Cardiac septum (tissue), 1 donor: ENCODE measurements around the gene KRTAP10-7. TPM values are rescaled to one million over a fixed set of nuclear protein-coding genes. Genes with fewer than 3 reads are reported as not detected.
"Not testable (repeated sequence)": the region's sequence is repeated elsewhere in the genome, so short reads cannot be mapped to it uniquely, and the experiment has no call there.

Source experiments
- DNase-seq: peaks from one replicate; pipeline ENCODE4 v3.0.0-alpha.2; 2020; ENCODE audit warnings: low spot score
- intact Hi-C: fragments of 100-400 bp; cut with DNase I; formaldehyde crosslinking; loops from one replicate; pipeline ENCODE4 v1.14.0; 2022
- total RNA-seq: library from RNA; stranded (reverse); fragmentation: NEBNext Ultra II Directional; extraction: Animal tissue kit (Norgen Biotek cat#: 25700); gene quantifications from one replicate; pipeline ENCODE4 v1.2.1, GENCODE V29; 2021
- donor health status: DM: no; HTN: no; CAD: no.

The KRTAP10-7 gene
- total RNA-seq, 1 donor from 2014 or later: not detected

DNA sequence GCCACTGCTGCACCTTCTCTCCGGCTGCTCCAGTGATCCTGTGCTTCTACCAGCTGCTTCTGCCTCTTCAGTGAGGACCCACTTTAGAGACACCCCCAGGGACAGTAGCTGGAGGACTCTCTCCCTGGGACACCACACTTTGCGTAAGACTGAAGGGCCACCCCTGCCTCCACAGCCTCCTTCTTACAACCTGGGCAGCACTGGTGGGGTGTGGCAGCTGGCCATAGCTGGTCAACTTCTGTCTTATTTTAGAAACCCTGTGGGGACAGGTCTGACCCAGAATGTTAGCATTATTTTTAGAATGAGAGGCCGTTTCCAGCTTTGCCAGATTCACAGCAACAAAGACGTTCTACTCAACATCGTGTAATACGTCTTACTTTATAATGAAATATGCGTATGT lies 25.4 kb downstream of the KRTAP10-7 start:
- intact Hi-C loops: no loop called here
- no peak for DNase-seq

DNA sequence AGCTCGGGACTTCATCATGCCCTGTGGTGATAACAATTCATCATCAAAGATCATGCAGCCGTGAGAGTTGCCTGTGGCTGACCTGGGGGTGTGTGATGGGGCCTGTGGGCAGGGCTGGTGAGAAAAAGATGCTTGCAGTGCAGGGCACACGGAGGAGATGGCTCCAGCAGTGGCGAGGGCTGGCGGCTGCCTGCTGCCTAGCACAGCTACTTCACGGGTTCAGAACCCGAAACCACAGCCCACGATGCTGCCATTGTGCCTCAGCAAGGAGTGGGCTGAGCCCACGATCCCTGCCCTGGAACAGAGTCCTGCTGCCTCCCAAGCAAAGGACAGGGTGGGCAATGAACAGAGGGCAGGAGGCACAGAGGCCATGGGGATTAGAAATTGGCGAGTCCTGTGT lies 25.9 kb downstream of the KRTAP10-7 start:
- DNase-seq: no peak
- intact Hi-C loops: no loop called here

GRCh38 chr21:44626673-44627143 lies 26.3 kb downstream of the KRTAP10-7 start, which contains the start of gene KRTAP10-9:
KRTAP10-9 (plus strand) TSS chr21:44627093; CDS start chr21:44627172, 79 bp downstream.
- intact Hi-C loops: no loop called here
- DNase-seq: no peak

- intact Hi-C loops, DNase-seq: not testable (repeated sequence)
These were observed 26.9 kb downstream of the KRTAP10-7 start for GRCh38 chr21:44627181-44627822.

GRCh38 chr21:44627831-44628233 lies 27.4 kb downstream of the KRTAP10-7 start:
- intact Hi-C loops, DNase-seq: not testable (repeated sequence)

DNA sequence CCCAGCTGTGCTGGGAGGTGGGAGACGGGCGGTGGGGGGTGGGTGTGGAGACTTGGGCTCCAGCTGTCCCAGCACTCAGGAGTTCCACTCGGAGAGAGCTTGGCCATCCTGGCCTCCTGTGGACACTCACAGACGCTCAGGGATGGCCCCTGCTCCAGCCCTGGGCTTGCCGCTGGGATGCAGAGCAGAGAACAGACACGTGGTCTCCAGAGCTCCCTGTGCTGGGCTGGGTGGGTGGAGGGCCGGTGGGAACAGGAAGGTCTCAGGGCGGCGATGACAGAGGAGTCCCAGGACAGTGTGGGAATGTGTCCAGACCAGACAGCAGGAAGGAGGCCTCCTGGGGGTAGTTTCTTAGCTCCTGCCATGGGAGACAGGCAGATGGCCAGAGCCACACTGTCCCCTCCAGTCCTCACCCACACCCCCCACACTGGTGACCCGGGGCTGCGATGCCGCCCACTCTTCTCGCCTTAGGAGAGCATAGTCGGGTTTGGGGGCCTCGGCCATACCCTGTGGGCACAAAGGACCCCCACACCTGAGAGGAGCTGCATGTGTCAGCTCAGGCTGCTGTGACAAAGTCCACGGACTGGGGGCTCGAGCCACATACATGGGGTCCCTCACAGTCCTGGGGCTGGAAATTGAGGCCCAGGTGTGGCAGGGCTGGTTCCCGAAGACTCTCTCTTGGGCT lies 28.5 kb downstream of the KRTAP10-7 start:
- intact Hi-C loops: no loop called here
- DNase-seq: no peak

- no peak for DNase-seq
- intact Hi-C loops: no loop called here
These were observed 30.0 kb downstream of the KRTAP10-7 start for GRCh38 chr21:44630440-44630839.

DNA sequence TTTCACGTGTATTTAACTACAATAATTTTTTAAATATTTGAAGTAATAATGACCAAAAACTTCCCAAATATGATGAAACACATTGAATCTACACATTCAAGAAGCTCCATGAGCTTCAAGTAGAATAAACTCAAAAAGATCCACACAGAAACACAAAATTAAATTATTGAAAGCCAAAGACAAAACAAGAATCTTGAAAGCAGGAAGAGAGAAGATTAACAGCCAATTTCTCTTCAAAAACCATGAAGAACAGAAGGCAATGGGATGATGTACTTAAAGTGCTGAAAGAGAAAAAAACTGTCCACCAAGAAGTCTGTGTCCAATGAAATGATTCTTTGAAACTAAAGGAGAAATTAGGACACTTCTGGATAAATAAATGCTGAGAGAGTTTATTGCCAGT lies 31.7 kb downstream of the KRTAP10-7 start:
- no peak for DNase-seq
- intact Hi-C loops: no loop called here

DNA sequence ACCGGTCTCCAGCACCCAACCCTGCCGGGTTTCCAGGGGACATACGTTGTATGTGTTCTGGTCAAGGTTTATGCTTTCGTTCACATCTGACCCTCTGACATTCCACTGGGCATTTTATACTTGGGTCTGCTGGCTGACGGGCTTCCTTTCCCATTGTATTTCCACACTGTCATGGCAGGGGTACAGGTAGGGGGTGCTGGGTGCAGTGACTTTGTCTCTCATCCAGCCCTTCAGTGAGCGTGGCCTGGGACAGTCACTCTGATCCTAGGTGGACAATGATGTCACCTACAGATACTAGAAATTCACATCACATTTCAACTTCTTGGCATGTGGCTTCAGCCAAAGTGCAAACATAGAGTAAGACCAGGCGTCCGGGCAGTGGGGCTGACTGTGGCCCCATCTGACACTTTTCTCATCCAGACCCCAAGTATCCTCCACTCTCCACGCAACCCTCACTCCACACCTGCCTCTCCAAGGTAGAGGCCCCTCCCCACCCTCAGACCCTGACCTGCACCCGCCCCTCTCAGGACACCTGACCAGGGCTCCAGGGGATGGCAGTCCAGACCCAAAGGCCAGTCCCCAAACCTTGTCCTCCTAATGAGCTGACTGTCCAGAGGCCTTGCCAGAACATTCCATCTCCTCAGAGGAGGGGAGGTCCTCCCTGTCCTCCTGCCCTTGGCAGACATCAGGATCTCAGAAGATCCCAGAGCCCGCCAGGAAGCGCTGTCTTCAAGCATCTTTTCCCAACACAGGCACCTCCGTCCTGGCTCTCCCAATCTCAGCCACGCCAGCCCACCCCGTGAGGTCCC lies 36.0 kb downstream of the KRTAP10-7 start:
- intact Hi-C loops: no loop called here
- no peak for DNase-seq

DNA sequence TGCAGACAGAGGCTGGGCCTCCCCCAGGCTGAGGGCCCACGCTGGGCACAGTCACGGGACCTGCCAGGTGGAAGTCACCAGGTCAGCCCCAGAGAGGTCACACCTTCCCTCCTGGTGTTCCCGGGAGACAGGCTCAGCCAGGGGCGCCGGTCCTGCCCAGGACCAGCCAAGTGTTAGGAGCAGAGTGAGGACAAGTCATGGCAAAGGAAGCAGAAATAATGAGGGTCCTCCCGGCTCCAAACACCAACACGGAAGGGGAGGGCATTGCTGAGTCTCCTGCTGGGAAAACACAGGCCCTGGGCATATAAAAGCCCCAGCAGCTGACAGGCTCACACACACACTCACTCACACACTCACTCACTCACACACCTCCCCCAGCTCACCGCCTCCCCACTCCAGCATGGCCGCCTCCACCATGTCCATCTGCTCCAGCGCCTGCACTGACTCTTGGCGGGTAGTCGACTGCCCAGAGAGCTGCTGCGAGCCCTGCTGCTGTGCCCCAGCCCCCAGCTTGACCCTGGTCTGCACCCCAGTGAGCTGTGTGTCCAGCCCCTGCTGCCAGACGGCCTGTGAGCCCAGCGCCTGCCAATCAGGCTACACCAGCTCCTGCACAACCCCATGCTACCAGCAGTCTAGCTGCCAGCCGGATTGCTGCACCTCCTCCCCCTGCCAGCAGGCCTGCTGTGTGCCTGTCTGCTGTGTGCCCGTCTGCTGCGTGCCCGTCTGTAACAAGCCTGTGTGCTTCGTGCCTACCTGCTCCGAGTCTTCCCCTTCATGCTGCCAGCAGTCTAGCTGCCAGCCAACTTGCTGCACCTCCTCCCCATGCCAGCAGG lies 36.8 kb downstream of the KRTAP10-7 start, which contains the start of gene KRTAP10-10:
TSS of gene KRTAP10-10 (plus strand) at position 339 of the 833 bp plus-strand sequence. CDS start at position 401, 62 bp downstream.
- intact Hi-C loops: no loop called here
- DNase-seq: no peak

GRCh38 chr21:44637851-44638348 lies 37.5 kb downstream of the KRTAP10-7 start:
- intact Hi-C loops, DNase-seq: not testable (repeated sequence)

- intact Hi-C loops, DNase-seq: not testable (repeated sequence)
These were observed 38.3 kb downstream of the KRTAP10-7 start for GRCh38 chr21:44638506-44639330.

GRCh38 chr21:44639331-44639655 lies 38.9 kb downstream of the KRTAP10-7 start:
- intact Hi-C loops: no loop called here
- no peak for DNase-seq

DNA sequence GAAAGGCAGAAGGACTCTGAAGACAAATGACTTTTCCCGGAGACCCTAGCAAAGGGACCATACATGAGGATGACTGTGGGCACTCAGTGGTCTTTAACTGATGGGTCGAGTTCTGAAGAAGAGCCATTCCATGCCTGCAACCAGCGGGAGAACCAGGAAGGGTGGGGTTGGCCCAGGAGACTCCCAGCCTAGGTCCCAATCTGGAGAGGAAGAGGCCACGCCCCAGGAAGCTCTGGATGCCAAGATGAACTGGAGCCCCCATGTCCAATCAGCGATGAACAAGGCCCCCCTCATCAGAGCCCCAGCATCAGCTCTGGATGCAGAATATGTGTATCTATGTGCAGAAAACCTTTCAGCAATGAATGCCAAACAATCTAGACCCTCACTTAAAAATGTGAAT lies 40.4 kb downstream of the KRTAP10-7 start:
- DNase-seq: no peak
- intact Hi-C loops: loop anchor here (10.0 kb wide), 1 partner anchor 144 kb away; no protein-coding TSS in a partner anchor

DNA sequence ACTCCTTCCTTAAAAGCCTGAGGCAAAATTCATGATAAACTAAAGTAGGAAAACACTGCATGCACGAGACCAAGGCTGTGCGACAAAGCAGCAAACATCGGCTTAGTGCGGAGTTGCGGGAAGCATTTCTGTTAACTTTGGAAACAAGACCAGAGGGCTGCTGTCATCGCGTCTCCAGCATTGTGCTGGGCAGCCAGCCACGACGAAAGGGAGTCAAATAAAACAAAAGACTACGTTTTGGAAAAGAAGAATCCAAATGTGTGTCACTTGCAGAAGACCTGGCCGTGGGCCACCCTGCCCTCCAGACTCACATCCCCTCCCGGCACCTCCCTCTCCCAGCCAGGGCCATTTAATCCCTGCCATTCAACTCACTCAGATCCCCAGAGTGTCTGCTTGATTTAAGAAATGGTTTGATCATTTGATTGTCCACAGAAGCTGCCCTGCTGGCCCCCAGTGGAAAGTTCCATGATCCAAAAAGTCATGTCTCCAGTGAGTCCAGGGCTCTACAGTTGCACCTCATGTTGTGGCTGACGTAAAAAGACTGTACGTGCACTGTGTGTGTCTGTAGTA lies 43.4 kb downstream of the KRTAP10-7 start:
- intact Hi-C loops: loop anchor here (10.0 kb wide), 1 partner anchor 141 kb away; no protein-coding TSS in a partner anchor
- DNase-seq: no peak

DNA sequence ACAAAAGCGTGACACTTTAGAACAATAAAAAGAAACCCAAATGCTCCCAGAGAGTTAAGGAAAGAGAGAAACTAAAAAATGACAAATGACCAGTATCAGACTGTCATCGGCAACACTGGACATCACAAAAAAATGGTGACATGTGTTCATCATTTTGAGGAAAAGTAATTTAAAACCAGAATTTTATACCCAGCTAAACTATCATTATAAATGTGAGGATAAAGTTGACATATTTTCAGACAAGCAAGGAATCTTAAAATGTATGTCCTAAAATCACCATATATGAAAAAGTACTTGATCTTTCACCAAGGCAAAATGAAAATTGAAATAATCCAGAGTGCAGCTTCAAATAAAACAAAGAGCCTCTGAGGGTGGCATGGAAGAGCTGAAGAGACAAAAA lies 44.5 kb downstream of the KRTAP10-7 start:
- no peak for DNase-seq
- intact Hi-C loops: loop anchor here (10.0 kb wide), 1 partner anchor 140 kb away; no protein-coding TSS in a partner anchor

- not testable (repeated sequence) for DNase-seq
- intact Hi-C loops: loop anchor here (10.0 kb wide), 1 partner anchor 138 kb away; no protein-coding TSS in a partner anchor
These were observed 46.2 kb downstream of the KRTAP10-7 start, which contains the start of gene KRTAP10-11 for GRCh38 chr21:44646366-44647221. KRTAP10-11 (plus strand) TSS chr21:44646414; CDS start chr21:44646459, 45 bp downstream.
